Heart left ventricle (tissue), 13 donors: Measurements from ENCODE around the gene GNG7.

Experiments
- POLR2A ChIP-seq, 2 donors: fragments of 450-650 bp; IDR thresholded peaks; one replicate each; pipeline ENCODE4 v1.6.1; 2017; ENCODE audit warnings: antibody characterized with exemption in 2 of 2, mild to moderate bottlenecking in 2 of 2, moderate library complexity in 2 of 2
- TF ChIP-seq, protein P1 (sequence below), 12 donors: fragments of 200-600 bp; sonication (generic) in 4 of 12; IDR thresholded peaks; one replicate each; pipeline versions ENCODE4 v1.5.0 to v1.8.0; 2018 to 2022; ENCODE audit warnings: antibody characterized with exemption in 12 of 12, mild to moderate bottlenecking in 5 of 12
- donor health status: ischemic (EF 13 %, LVEDD 7.1; RV severe dilation, severe dysfunction).
- donor health status: DM: no; HTN: yes; CAD: no.
- donor health status: DM: no; HTN: no; CAD: no.
- donor health status: ischemic (EF 25% LVEDD 6.9; RV normal size, moderate dysfunction).
- donor health status: ischemic (EF 25% LVEDD 5.7; RV mildly dilated, moderate dysfunction).
- donor health status: ischemic (EF 35%, LVEDD 5.7; RV mildly dilated, moderate dysfunction).
- donor health status: nonischemic (EF 11% LVEDD 7.7; RV severe dilation, severe dysfunction).
- donor health status: DM: yes; HTN: yes; CAD: no.
- donor health status: PGD.
- donor health status: ischemic (EF 29% LVEDD 5.4; RV normal size, mild dysfunction).
- donor health status: nonischemic (EF 23%, LVEDD 6.1; RV moderate dilation, normal function).

DNA sequence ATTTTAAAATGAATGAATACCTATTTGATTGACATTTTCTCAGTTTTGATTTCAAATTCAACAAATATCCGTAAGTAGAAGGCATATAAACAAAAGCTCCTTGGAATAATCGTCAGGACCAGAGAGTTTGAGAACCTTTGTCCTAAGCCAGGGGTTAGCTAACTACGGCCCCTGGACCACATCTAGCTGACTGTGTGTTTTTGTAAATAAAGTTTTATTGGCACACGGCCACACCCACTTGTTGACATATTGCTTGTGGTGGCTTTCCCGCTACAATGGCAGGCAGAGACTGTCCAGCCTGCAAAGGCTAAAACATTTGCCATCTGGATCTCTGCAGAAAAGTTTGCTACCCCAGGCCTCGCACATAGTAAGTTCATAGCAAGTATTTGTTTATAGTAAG lies 83.4 kb downstream of the GNG7 start:
- no peak for TF ChIP-seq POLR2A (IDR thresholded peaks at IDR 0.05)
- TF ChIP-seq, protein P1, sequence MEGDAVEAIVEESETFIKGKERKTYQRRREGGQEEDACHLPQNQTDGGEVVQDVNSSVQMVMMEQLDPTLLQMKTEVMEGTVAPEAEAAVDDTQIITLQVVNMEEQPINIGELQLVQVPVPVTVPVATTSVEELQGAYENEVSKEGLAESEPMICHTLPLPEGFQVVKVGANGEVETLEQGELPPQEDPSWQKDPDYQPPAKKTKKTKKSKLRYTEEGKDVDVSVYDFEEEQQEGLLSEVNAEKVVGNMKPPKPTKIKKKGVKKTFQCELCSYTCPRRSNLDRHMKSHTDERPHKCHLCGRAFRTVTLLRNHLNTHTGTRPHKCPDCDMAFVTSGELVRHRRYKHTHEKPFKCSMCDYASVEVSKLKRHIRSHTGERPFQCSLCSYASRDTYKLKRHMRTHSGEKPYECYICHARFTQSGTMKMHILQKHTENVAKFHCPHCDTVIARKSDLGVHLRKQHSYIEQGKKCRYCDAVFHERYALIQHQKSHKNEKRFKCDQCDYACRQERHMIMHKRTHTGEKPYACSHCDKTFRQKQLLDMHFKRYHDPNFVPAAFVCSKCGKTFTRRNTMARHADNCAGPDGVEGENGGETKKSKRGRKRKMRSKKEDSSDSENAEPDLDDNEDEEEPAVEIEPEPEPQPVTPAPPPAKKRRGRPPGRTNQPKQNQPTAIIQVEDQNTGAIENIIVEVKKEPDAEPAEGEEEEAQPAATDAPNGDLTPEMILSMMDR (IDR thresholded peaks at IDR 0.05): no peak
